Activated naive CD8-positive, alpha-beta T cell treated with anti-CD3 and anti-CD28 coated beads, Interleukin-2, amount 10 ng/mL, durations not matched to agents 7 days and 5 days (primary cell): ENCODE data around the gene CFAP46. TPM values are rescaled to one million over a fixed set of nuclear protein-coding genes. Genes with fewer than 3 reads are reported as not detected.
"Not testable (repeated sequence)": the region's sequence is repeated elsewhere in the genome, so short reads cannot be mapped to it uniquely, and the experiment has no call there.

ENCODE experiments used
- ATAC-seq: fragments of 150-1000 bp; cut with Tn5 transposase; one replicate; pipeline ENCODE4 v1.10.0; 2021; ENCODE audit warnings: low read depth, moderate library complexity
- POLR2A ChIA-PET: fragments of 350-600 bp; sonication (Branson Sonifier 250); formaldehyde crosslinking; loops from one replicate; lab custom pipeline; 2021; ENCODE audit warnings: antibody characterized with exemption; lab: Charles Lee
- DNase-seq: peaks from one replicate; pipeline ENCODE4 v3.0.0; 2021
- H3K27ac Mint-ChIP-seq: one replicate; pipeline ENCODE4 v1.8.0; 2022; ENCODE audit warnings: mild to moderate bottlenecking, mixed read lengths
- H3K27me3 Mint-ChIP-seq: one replicate; pipeline ENCODE4 v1.8.0; 2022; ENCODE audit warnings: mild to moderate bottlenecking, moderate library complexity, mixed read lengths
- H3K36me3 Mint-ChIP-seq: one replicate; pipeline ENCODE4 v1.8.0; 2021; ENCODE audit warnings: mild to moderate bottlenecking, mixed read lengths
- H3K4me1 Mint-ChIP-seq: one replicate; pipeline ENCODE4 v1.8.0; 2021; ENCODE audit warnings: mixed read lengths
- H3K4me3 Mint-ChIP-seq: one replicate; pipeline ENCODE4 v1.8.0; 2022; ENCODE audit warnings: mild to moderate bottlenecking, moderate library complexity, mixed read lengths
- H3K9me3 Mint-ChIP-seq: one replicate; pipeline ENCODE4 v1.8.0; 2021; ENCODE audit warnings: mixed read lengths
- total RNA-seq, 2 experiments: library from RNA; stranded (reverse); gene quantifications; one replicate each; pipeline ENCODE4 v1.2.3, GENCODE V29; 2021

CFAP46 gene
- total RNA-seq, 2 experiments from 2014 or later: not detected

GRCh38 chr10:132792796-132793195 is 149.6 kb downstream of the CFAP46 start:
- peaks cover 14% of the 10 kb centered on the region for H3K27me3 Mint-ChIP-seq
- ATAC-seq (no peak), DNase-seq (no peak)
- H3K36me3 Mint-ChIP-seq: no peaks in the 10 kb centered on the region
- H3K4me1 Mint-ChIP-seq: no peaks in the 10 kb centered on the region
- POLR2A ChIA-PET: no interaction called here
- H3K9me3 Mint-ChIP-seq: no peaks in the 10 kb centered on the region
- no peak overlapping the region for H3K4me3 Mint-ChIP-seq
- no peak overlapping the region for H3K27ac Mint-ChIP-seq

DNA sequence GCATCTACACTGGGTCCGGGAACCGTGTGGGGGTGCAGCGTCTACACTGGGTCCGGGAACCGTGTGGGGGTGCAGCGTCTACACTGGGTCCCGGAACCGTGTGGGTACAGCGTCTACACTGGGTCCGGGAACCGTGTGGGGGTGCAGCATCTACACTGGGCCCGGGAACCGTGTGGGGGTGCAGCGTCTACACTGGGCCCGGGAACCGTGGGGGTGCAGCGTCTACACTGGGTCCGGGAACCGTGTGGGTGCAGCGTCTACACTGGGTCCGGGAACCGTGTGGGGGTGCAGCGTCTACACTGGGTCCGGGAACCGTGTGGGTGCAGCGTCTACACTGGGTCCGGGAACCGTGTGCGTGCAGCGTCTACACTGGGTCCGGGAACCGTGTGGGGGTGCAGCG is 150.3 kb downstream of the CFAP46 start:
- H3K36me3 Mint-ChIP-seq, H3K27ac Mint-ChIP-seq, POLR2A ChIA-PET, ATAC-seq, H3K9me3 Mint-ChIP-seq, DNase-seq, H3K4me3 Mint-ChIP-seq, H3K4me1 Mint-ChIP-seq: not testable (repeated sequence)
- peaks cover 14% of the 10 kb centered on the region for H3K27me3 Mint-ChIP-seq

GRCh38 chr10:132790934-132791829 is 151.2 kb downstream of the CFAP46 start:
- no peak for DNase-seq
- no peaks in the 10 kb centered on the region for H3K36me3 Mint-ChIP-seq
- H3K4me1 Mint-ChIP-seq: no peaks in the 10 kb centered on the region
- no peaks in the 10 kb centered on the region for H3K9me3 Mint-ChIP-seq
- H3K27ac Mint-ChIP-seq: no peak overlapping the region
- no peak overlapping the region for H3K4me3 Mint-ChIP-seq
- ATAC-seq: no peak
- POLR2A ChIA-PET: no interaction called here
- H3K27me3 Mint-ChIP-seq: peaks cover 14% of the 10 kb centered on the region

DNA sequence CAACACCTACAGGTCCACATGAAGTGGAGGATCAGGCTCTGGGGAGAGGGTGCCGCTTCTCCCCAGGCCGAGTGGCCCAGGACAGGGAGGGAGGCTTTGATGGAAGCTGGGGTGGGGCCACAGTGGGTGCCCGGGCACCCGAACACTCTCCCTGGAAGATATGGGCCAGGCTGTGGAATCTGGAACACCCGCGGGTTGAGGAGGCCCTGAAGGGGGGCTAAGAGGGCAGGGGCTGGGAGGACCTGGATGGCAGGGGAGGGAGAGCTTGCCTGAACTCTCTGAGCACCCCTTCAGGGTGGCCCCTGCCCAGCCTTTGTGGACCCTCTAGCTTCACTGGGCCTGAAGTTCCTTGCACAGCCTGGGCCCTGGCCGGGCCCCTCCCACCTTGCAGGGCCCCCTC is 151.9 kb downstream of the CFAP46 start:
- Mint-ChIP-seq H3K36me3 (no peaks in the 10 kb centered on the region), H3K27me3 (peaks cover 14% of the 10 kb centered on the region), H3K9me3 (no peaks in the 10 kb centered on the region)

GRCh38 chr10:132789659-132790148 is 152.7 kb downstream of the CFAP46 start:
- no peak for ATAC-seq
- Mint-ChIP-seq H3K4me1 (no peaks in the 10 kb centered on the region), H3K27ac (no peak overlapping the region), H3K27me3 (peaks cover 14% of the 10 kb centered on the region), H3K36me3 (no peaks in the 10 kb centered on the region), H3K9me3 (no peaks in the 10 kb centered on the region), H3K4me3 (no peak overlapping the region)
- no peak for DNase-seq
- POLR2A ChIA-PET: no interaction called here

More for the DNA sequence above, 151.9 kb downstream of the CFAP46 start:
- no peak for DNase-seq
- H3K4me3 Mint-ChIP-seq: no peak overlapping the region
- H3K4me1 Mint-ChIP-seq: no peaks in the 10 kb centered on the region
- POLR2A ChIA-PET: no interaction called here
- no peak overlapping the region for H3K27ac Mint-ChIP-seq
- ATAC-seq: no peak

- H3K27ac Mint-ChIP-seq: no peak overlapping the region
- no peaks in the 10 kb centered on the region for H3K4me1 Mint-ChIP-seq
- no peaks in the 10 kb centered on the region for H3K9me3 Mint-ChIP-seq
- ATAC-seq: no peak
- DNase-seq: no peak
- H3K27me3 Mint-ChIP-seq: peaks cover 18% of the 10 kb centered on the region
- H3K36me3 Mint-ChIP-seq: no peaks in the 10 kb centered on the region
- POLR2A ChIA-PET: no interaction called here
- no peak overlapping the region for H3K4me3 Mint-ChIP-seq
Observed at GRCh38 chr10:132788831-132789219, 153.5 kb downstream of the CFAP46 start.

GRCh38 chr10:132788180-132788830 is 154.1 kb downstream of the CFAP46 start:
- H3K27ac Mint-ChIP-seq: no peak overlapping the region
- DNase-seq (no peak), ATAC-seq (no peak)
- H3K4me1 Mint-ChIP-seq: no peaks in the 10 kb centered on the region
- no peaks in the 10 kb centered on the region for H3K36me3 Mint-ChIP-seq
- H3K4me3 Mint-ChIP-seq: no peak overlapping the region
- POLR2A ChIA-PET: no interaction called here
- H3K27me3 Mint-ChIP-seq: peaks cover 23% of the 10 kb centered on the region
- no peaks in the 10 kb centered on the region for H3K9me3 Mint-ChIP-seq

DNA sequence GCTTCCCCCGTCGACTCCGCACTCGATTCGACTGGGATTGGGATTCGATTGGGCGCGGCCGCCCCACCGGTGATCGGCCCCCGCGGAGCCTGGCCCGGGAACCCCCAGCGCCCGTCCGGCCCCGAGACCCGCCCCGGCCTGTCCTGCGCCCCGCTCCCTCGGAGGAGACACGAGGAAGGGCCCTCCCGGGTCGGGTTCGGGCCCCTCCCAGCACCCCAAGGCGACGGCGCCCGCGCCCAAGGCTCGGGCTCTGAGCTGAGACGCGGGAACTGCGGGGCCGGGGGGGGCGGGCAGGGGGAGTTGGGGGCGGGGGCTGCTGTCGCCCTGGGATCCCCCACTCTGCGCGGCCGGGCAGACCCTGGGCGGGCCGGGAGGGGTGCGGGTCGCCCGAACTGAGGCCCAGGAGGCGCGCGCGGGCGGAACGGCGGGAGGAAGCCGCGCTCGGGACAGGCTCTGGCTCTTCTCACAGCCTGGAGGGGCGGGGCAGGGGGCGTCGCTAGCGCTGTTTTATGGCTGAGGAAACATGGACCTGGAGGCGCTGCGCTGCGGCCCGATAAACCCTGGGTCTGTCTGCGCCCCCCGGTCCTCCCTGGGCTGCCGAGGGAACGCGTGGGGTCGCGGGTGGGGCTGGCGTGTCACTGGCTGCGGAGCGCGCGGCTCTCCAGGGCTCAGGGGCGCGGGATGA is 154.7 kb downstream of the CFAP46 start:
- ATAC-seq (no peak), DNase-seq (no peak)
- Mint-ChIP-seq H3K27me3 (peaks cover 27% of the 10 kb centered on the region), H3K9me3 (no peaks in the 10 kb centered on the region), H3K4me3 (no peak overlapping the region), H3K36me3 (no peaks in the 10 kb centered on the region), H3K27ac (no peak overlapping the region), H3K4me1 (no peaks in the 10 kb centered on the region)
- POLR2A ChIA-PET: no interaction called here

GRCh38 chr10:132786884-132787494 is 155.4 kb downstream of the CFAP46 start:
- H3K4me1 Mint-ChIP-seq: no peaks in the 10 kb centered on the region
- ATAC-seq (no peak), DNase-seq (no peak)
- POLR2A ChIA-PET: no interaction called here
- H3K9me3 Mint-ChIP-seq: no peaks in the 10 kb centered on the region
- no peak overlapping the region for H3K27ac Mint-ChIP-seq
- no peak overlapping the region for H3K4me3 Mint-ChIP-seq
- H3K36me3 Mint-ChIP-seq: peaks cover under 1% of the 10 kb centered on the region
- H3K27me3 Mint-ChIP-seq: peaks cover 27% of the 10 kb centered on the region

DNA sequence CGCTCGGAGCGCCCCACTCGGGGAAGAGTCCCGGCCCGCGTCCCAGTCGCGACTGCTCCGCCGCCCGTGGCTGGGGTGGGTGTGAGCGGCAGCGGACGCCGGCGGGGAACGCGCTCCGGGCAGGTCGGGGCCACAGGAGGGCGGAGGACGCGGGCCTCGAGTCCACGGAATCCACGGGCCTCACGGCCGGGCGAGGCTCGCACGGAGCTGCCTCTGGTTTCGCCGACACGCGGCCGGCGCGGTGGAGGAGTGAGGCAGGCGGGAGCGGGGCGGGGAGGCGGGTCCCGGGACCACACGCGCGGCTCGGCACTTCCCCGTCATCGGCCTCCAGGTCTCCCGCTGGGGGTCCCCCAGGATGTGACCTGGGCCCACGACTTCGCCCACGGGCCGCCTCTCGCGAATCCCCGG is 155.9 kb downstream of the CFAP46 start:
- peaks cover 27% of the 10 kb centered on the region for H3K27me3 Mint-ChIP-seq
- no peaks in the 10 kb centered on the region for H3K9me3 Mint-ChIP-seq
- H3K4me3 Mint-ChIP-seq: no peak overlapping the region
- POLR2A ChIA-PET: no interaction called here
- ATAC-seq: no peak
- no peaks in the 10 kb centered on the region for H3K4me1 Mint-ChIP-seq
- H3K27ac Mint-ChIP-seq: no peak overlapping the region
- H3K36me3 Mint-ChIP-seq: peaks cover 3% of the 10 kb centered on the region
- no peak for DNase-seq

GRCh38 chr10:132785723-132786475 is 156.5 kb downstream of the CFAP46 start, which contains the start of gene NKX6-2:
TSS of gene NKX6-2 (minus strand) at chr10:132786147. CDS start at chr10:132785948, 199 bp downstream.
- no peak within 1 kb of the TSS for H3K4me3 Mint-ChIP-seq
- POLR2A ChIA-PET: no interaction called here
- no peak for ATAC-seq
- H3K27me3 Mint-ChIP-seq: peaks cover 26% of the 10 kb centered on the region
- H3K4me1 Mint-ChIP-seq: no peaks in the 10 kb centered on the region
- H3K27ac Mint-ChIP-seq: no peak within 1 kb of the TSS
- peaks cover 3% of the 10 kb centered on the region for H3K36me3 Mint-ChIP-seq
- no peaks in the 10 kb centered on the region for H3K9me3 Mint-ChIP-seq
- no peak for DNase-seq

GRCh38 chr10:132784866-132785722 is 157.3 kb downstream of the CFAP46 start:
- H3K4me3 Mint-ChIP-seq: no peak overlapping the region
- ATAC-seq: no peak

More at GRCh38 chr10:132784866-132785722, 157.3 kb downstream of the CFAP46 start:
- H3K9me3 Mint-ChIP-seq: no peaks in the 10 kb centered on the region
- no peak overlapping the region for H3K27ac Mint-ChIP-seq
- POLR2A ChIA-PET: no interaction called here
- no peak for DNase-seq
- peaks cover 23% of the 10 kb centered on the region for H3K27me3 Mint-ChIP-seq
- peaks cover 3% of the 10 kb centered on the region for H3K36me3 Mint-ChIP-seq
- no peaks in the 10 kb centered on the region for H3K4me1 Mint-ChIP-seq
